Stimulated activated CD8-positive, alpha-beta memory T cell treated with anti-CD3 and anti-CD28 coated beads, Interleukin-2, amount 100 ng/mL, for 1 hour (primary cell): Measurements from ENCODE around the gene TP53TG5.

Experiments
- DNase-seq, 2 donors: peaks; one replicate each; pipeline ENCODE4 v3.0.0-alpha.2; 2020; ENCODE audit warnings: low read depth in 2 of 2

The TP53TG5 gene

DNA sequence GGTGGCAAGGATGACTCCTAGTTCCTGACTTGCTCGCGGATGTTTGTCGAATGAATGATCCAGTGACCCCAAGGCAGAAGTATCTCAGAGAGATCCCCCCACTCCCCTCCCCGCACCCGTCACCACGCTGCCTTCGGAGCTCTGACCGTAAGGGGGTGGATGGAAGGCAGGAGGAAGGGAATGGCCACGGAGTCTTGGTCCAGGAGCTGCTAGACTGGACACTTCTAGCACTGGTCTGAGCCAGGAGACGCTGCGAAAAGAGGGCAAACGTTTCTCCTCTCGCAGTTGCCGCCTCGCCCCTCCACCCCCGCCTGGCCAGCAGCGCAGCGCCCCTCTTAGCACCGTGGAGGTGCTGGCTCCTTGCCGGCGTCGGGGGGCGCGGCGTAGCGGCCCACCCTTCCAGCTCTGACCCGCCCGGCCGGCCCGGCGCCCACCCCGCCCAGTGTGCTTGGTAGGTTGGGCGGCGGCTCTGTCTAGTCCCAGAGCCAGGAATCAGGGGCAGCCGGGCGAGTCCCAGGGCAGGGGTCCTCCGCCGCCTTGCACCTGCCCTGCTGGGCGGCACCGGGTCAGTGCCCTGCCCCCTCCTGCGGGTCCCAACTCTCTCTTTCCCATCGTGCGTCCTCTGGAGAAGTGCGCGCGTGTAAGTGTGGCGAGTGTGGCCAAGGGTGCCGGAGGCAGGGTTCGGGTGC, 27.6 kb upstream of the TP53TG5 start:
- no peak for DNase-seq

DNA sequence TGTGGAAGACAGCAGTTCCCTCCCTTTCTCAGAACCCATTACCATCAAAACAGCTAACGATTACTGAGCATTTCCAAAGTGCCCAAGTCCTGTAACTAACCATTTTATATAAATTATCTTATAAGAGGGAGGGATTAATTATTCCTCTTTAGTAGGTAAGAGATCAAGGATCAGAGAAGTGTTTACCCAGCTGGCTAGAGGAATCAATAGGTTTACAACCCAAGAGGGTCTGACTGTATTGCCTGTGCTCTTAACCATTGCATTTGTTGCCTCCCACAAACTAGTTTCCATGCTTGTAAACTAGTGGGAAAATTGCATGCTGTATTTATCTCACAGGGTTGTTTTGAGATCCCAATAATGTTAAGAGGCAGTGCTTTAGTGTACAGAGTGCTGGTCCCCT, 26.3 kb upstream of the TP53TG5 start:
- no peak for DNase-seq

DNA sequence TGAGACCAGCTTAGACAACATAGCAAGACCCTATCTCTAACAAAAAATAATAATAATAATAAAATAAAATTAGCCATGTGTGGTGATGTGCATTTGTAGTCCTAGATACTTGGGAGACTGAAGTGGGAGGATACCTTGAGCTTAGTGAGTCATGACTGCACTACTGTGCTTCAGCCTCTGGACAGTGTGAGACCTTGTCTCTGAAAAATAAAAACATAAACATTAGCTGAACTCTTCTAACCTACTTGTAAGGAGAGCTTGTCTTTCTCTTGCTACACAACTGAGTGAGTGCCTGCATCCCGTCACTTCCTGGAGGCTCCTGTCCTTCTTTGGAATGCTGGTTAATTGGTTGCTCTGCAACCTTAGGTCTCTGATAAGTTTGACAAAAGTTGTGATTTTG, 24.8 kb upstream of the TP53TG5 start:
- DNase-seq = no peak

DNA sequence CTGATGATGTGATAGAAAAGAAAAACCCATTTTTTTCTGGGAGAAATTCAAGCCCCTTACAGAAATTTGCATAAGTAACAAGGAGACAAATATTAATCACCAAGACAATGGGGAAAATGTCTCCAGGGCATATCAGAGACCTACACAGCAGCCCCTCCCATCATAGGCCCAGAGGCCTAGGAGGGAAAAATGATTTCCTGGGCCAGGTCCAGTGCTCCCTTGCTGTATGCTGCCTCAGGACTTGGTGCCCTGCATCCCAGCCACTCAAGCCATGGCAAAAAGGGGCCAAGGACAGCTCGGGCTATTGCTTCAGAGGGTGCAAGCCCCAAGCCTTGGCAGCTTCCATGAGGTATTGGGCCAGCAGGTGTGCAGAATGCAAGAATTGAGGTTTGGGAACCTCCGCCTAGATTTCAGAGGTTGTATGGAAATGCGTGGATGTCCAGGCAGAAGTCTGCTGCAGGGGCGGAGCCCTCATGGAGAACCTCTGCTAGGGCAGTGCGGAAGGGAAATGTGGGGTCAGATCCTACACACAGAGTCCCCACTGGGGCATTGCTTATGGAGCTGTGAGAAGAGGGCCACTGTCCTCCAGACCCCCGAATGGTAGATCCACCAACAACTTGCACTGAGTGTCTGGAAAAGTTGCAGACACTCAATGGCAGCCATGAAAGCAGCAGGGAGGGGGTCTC, 22.4 kb upstream of the TP53TG5 start:
- no peak for DNase-seq

DNA sequence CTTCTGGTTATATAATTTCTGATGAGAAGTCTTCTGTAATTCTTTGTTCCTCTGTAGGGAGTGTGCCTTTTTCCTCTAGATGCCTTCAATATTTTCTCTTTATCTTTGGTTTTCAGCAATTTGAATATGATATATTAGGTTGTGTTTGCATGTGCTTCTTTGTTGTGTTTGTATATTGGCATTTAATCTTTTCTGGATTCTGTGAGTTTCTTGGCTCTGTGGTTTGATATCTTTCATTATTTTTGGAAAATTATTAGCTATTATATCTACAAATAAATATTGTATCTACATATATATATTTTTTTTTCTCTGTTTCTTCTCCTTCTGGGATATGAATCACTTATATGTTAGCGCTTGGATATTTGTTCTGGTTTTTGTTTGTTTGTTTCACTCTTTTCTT, 20.9 kb upstream of the TP53TG5 start:
- DNase-seq = no peak

DNA sequence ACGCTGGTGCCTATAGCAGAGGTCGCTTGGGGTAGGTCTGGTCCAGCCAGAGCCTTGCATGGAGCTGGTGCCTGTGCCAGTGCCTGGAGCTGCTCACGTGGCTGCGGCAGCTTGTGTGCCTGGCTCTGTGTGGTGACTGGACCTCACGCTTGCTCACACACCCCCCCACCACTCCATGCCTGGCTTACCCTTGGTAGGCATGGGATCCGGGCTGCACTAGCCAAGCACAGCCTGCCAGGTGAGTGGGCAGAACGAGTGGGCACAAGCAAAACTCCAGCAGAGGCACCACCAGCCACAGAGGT, 16.9 kb upstream of the TP53TG5 start:
- no peak for DNase-seq

DNA sequence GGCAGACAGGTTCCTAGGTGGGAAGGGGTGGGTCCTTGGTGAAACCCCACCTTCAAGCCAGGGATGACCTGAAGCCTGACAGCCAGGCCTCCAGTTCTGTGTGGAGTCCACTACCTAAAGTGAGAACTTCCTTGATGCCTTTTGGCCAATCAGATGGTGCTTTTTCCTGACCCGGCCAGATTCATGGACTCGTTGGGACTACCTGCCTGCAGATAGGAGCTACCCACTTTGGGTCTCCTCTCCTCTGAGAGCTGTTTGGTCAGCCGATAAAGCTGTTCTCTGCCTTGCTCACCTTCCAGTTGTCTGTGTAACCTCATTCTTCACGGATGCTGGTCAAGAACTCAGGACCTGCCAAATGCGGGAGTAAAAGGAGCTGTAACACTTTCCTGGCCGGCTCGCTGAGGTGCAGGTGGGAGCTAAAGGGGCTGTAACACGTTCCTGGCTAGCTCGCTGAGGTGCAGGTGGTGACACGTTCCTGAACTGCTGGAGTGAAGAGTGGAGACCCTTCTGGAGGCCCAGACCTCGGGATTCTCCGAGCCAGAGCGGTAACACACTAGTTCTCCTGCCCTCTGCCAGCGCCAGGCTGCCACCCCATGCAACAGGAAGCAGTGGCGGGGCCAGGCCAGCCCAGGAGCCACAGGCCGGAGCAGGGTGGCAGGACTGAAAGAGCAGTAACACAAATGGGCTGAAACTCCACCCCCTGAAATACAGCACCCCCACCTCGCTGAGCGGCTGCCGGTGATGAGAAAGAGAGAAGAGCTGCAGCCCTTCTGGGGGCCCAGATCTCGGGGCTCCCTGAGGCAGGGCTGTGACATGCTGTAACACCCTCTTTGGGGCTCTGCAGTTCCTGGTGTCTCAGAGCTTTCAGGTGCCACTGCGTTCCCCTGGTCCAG, 16.3 kb upstream of the TP53TG5 start:
- DNase-seq = no peak

DNA sequence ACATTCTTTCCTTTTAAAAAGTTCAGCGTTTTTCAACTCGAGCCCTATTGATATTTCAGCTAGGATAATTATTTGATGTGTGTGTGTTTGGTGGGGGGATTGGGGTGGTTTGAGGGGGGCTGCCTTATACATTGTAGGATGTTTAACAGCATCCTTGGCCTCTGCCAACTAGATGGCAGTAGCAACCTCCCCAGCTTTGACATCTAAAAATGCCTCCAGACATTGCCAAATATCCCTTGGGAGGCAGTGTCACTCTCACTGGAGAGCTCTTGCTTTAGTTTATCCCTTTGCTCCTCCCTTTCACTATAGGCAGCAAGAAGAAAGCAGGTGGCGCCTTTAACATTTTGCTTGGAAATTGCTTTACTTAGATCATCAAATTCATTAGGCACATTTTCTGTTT, 14.6 kb upstream of the TP53TG5 start:
- DNase-seq = no peak

DNA sequence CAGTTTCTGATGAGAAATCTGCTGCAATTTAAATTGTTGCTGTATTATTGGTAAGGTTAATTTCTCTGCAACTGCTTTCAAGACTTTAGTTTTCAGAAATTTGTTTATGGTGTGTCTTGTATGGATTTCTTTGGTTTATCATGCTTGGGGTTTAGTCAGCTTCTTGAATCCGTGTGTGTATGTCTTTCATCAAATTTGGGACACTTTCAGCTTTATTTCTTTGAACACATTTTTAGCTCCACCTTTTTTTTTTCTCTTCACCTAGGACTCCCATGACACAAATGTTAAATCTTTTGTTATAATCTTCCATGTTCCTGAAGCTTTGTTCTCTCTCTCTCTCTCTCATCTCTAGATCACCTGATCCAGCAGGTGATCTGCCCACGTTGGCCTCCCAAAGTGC, 13.4 kb upstream of the TP53TG5 start:
- DNase-seq = no peak

DNA sequence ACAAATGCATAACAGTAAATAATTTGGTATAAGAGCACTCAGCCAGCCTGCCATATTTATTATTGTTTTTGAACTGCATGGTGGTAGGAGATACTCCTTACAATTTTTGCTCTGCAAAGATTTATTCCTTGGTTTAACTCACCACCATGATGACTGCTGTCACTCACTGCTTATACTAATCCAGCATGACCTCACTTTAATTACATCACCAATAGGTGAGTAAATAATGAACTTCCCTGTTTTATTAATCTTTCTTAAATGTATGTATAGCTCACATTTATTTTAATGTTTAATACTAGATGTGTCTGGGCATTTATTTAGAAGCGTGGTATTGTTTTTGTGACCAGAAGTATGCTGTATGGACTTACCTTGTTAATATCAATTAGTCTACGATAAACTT, 12.8 kb upstream of the TP53TG5 start:
- DNase-seq = no peak

DNA sequence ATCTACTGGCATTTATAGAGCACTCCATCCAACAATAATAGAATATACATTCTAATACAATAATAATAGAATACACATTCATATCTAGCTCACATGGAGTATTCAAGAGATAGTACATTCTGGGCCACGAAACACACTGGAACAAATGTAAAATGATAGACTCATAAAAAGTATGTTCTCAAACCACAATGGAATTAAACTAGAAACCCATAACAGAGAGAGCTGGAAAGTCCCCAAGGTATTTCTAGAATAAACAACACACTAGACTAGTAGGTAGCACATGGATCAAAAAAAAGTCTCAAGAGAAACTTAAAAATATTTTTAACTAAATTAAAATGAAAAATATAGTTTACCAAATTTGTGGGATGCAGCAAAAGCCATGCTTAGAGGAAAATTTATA, 9.1 kb upstream of the TP53TG5 start:
- DNase-seq = no peak

DNA sequence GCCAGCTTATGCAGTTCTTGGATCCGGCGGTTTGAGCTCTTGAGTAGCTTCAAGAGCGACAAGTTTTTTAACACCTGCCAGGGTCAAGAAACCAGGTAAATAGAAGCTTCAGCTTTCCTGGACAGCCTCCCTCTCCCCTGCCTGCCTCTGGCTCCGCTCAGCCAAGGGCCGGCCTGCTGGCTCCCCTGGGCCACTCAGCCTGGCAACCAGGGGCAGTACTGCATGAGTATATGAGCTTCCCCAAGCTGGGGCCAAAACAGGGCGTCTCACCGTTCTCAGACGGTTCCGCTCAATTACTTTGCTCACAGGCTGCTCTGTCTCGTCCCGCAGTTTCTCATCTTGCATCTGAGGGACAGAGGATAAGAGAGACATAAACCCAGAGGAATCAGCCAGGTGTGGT, 856 bp downstream of the TP53TG5 start:
- no peak for DNase-seq

DNA sequence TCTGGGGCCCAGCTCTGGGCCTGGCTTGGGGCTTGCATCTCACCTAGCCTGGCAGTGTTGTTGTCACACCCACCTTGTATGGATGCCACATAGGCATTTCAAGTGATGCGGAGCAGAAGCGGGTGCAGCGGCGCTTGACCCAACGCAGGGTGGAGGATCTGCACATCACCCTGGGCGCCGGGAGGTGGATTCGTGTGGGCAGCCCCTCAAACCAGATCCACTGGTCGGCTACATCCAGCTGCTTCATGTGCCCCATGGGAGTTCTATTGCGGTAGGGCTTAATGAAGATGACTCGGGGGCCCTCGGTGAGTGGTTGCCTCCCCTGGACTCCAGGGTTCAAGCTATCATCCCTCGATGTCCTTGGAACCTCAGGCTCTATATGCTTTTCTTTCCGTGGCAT, 3.2 kb downstream of the TP53TG5 start:
- no peak for DNase-seq

DNA sequence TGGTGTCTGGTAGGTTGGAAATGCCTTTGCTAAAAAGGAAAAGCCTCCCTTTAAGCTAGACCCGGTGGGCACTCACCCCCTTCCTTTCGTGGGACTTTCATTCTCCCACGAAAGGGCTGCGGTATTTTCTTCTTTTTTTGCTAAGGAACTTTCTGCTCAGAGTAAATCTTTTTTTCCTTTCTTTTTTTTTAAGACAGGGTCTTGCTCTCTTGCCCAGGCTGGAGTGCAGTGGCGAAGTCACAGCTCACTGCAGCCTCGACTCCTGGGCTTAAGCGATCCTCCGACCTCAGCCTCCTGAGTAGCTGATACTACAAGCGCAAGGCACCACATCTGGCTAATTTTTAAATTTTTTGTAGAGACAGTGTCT, 4.0 kb downstream of the TP53TG5 start:
- no peak for DNase-seq

DNA sequence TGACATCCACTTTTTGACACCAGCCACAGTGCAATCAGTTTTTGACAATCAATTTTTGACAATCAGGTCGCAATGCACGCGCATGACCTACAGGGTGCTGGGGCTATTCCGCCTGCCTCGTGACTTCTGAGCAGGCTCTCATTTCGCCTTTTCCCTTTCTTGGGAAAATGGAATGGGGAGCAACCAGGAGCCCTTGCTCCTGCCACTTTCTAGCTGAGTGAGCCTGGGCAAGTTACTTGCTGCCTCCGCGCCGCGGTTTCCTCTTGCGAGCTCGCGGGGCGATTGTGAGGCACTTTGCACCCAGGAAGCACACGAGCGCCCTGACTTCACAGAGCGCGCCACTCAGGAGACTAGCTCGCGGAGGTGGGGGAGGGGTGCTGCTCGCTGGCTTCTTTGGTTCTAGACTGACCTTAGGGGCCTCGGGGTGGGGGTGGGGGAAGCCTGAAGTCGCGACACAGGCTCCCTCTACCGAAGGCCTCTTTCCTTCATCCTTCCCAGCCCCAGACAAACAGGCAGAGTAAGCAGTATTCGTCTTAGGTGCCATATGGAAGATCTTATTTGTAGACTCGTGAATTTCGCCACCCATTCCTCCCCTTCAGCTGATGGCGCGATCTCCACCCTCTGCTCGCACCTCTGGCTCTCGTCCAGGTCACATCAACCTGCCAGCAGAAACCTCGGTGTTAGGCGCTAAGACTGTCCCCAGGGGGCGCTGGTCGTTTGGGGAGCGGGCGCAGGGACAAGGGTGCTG, 4.6 kb downstream of the TP53TG5 start:
- peak; percentile 76 to 82 for DNase-seq

DNA sequence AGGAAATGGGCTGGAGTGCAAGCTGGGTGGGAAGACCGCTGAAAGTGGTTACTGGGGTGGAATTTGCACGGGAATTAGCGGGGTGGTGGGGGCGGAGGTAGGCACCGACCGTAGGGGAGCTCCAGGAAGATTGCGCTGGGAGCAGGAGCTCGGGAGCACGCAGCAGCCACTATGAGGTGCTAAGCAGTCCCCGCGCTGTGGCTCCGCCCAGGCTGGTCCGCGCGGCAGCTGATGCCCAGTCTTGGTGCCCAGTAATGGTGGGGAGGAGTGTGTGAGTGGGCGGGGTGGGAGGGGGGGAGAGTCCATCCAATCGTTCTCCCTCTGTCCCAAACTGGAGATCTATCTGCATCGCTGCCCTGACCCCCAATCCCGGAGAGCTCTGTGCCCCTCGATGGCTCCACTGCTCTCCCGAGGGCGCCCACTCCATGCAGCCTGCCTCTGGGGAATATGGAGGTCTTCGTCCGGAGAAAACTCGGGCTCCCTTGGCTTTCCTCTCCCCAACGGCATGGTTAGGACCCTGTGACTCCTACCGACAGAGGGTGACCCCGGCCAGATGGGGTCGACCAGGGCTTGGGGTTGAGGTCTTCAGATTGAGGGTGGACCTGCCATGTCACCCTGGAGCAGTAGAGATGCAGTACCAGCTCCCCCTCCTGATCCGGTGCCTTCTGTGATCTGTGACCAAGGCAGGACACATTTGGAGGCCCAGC, 5.3 kb downstream of the TP53TG5 start:
- DNase-seq = no peak

DNA sequence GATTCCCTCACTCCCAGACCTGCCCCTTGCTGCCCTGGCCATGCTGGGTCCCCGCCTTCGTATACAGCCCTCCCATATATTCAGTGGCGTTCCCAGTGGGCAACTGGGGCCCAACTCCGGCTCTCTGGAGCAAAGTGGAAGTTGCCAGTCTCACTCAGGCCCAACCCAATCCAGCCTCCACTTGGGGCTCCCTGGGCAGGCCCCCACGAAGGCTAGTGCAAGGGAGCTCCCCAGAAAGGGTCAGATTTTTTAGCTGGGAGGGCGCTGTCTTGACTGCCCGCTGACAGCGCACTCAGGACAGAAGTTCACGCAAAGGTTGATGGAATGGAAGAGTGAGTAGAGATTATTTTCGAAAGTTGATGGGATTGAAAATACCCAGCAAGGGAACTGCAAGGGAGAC, 5.9 kb downstream of the TP53TG5 start:
- DNase-seq = no peak

DNA sequence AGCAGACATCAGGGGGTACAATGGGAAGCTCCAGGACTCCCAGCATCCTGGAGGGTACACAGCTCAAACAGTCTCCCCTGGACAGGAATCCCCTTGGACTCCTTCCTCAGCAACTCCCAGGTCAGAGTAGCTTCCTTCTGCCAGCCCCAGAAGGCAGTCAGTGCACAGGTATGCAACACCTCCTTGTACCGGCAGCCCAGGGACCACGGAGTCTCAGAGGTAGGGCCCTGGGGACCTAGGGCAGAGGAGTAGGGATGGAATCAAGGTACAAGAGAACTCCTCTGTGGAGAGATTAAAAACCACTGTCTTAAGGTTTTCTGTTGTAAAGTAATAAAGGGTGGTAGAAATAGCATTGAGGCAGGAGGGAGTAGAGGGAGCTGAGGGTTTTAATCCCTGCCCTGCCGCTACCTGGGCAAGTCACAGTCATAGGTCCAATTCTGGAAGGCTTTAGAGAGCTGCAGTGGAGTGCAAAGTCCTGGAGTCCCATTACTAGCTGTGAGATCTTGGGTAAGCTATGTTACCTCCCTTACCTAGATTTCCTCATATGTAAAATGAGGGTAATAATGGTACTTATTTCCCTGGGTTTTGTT, 7.5 kb downstream of the TP53TG5 start:
- no peak for DNase-seq

DNA sequence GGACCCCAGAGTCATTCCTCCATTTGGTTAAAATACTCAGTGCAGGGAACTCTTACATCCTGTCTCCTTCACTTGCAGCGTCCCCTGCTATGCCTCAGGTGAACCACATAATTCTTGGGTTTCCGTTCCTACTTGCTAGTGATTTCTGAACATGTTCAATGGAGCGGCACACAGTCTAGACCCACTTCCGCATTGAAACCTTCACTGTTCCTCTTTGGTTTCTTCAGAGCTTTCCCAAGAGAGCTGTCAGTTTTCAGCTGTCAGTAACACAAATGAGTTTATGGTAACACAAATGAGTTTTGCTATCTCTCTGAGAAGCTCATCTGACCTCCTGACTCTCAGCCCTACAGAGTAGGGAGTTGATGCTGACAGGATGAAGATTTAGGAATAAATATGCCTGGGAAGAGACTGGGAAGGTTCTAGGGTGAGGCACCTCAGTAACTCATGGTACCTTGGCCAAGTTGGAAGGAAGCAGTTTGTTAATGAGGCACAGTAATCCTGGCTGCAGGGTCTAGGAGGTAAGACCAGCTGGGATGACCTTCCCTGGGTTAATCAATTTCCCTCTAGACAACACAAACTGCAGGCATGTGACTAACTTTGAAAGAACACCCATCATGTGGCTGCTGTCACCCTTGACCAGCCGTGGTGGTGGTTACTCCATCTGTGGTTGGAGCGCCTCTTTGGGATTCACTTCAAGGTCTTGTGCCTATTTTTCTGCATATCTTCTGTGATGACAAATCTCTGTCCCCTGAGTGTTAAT, 9.7 kb downstream of the TP53TG5 start:
- no peak for DNase-seq

DNA sequence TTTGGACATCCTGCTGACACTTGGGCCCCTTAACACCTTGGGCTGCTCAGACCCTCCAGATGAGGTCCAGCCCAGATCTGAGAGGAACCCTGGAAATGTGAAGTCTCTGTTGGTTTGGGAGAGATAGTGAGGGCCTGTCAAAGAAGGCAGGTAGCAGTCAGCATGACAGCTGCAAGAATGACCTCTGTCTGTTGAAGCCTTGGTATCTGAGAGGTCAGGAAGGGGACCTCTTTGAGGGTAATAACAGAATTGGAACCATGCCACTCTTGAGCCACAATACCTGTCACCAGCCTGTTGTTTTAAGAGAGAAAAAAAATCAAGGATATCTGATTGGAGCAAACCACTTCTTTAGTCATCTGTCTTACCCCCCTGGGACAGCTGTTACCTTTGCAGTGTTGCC, 11.0 kb downstream of the TP53TG5 start:
- no peak for DNase-seq

DNA sequence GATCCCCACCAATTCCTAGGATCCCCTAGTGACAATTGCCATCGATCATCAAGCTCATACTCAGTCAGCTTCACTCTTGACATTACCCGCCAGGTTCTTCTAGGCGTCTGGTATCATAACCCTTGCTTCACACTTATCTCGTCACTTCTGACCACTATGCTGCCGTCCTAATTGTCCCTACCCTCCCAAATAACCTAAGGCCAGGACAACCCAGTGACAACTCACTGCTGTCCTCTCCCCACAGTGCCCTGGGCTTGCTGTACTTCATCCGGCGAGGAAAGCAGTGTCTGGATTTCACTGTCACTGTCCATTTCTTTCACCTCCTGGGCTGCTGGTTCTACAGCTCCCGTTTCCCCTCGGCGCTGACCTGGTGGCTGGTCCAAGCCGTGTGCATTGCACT, 11.5 kb downstream of the TP53TG5 start:
- DNase-seq = no peak
